Measurements from ENCODE around the gene SDHA.
"Not testable (repeated sequence)": the region's sequence is repeated elsewhere in the genome, so short reads cannot be mapped to it uniquely, and the experiment has no call there.

The SDHA gene

DNA sequence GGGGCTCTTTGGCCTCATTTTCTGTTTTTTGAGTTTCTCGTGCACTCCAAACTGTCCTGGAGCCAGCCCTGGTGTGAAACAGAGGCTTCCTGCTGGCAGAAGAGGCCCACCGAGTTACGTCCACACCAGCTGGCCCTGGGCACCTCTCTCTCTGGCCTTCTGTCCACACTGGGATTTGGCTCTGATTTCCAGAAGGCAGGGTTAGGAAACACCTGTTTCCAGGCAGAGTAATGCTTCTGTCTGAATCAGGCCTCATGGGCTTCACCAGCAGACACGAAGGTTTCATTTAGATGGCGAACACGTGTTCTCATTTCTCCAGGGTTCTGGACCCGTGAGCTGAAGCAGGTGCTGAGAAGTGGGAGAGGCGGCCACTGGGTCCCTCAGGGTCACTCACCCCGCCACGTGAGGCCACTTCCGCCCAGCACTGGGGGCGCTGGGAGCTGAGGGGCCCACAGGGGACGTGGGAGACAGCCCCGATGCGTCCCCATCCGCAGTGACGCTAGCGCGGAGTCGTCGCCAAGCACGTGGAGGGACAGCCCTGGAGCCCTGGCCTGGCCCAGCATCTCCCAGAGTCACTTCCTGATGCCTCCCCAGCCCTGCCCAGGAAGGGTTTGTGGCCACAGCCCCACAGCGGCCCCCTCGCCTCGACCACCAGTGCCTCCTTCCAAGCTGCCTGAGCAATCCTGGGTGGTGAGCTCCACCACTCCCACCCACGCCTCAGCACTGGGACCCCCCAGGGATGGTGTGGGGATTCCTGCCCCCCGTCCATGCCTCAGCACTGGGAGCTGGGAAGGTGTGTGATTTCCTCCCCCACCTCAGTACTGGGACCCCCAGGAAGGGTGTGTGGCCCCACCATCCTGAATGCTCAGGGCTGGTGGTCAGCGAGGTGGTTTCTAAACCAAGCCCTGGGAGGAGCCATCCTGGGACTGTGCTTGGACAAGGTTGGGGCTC is 31.8 kb upstream of the SDHA start:
- DNase-seq (ENCODE audit: low read depth) = no peak

DNA sequence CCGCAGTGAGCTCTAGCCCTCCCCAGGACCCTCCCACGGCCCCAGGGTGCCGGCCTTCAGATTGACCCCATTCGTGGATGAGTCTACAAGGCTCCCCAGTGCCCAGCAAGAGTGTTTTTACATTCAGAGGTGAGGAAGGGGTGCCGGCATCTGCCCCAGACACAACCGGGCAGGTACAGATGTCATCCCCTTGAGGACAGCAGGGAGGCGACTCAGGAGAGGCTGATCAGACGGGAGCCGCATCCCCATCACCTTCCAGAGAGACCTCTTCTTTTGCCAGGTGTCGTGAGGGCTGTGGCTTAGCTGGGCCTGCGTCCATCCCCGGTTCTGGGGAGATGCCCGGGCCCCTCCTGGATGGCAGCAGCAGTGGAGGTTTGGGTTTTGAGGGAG is 31.1 kb upstream of the SDHA start:
- no peak for DNase-seq (ENCODE audit: low read depth)

DNA sequence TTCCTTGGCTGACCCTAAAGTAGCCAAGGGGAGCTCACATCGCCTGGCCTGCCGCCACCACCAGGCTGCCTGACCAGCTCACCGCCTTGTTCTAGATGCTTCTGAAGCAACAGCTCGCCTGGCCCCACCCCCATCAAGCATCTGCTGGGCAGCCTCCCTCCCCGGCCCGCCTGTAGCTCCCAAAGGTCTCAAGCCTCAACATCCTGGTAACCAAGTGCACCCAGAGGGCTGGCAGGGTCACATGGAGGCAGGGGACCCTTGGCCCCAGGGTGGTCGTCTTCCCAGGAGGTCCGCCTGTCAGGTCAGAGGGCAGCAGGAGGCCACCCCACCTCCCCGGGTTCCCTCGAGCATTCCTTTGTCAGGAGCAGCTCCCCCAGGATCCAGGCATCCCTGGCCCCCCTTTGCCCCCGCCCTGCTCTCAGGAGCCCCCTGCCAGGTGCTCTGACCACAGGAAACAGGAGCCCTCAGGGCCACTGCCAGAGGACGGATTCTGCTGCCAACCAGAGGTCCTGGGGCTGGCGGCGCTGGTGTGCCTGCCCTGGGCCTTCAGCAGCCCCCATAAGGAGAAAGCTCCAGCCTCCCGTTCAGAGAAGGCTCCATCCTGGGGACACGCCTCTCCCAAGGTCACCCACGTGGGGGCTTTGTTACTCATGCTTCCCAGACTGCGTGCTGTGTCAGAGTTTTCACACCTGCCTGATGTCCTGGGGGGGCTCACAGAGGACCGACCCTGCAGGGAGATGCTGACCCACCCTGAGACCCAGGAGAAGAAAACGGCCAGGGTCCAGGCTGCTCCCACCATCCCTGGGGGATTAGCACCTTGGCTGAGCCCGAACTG is 30.3 kb upstream of the SDHA start:
- no peak for DNase-seq (ENCODE audit: low read depth)

DNA sequence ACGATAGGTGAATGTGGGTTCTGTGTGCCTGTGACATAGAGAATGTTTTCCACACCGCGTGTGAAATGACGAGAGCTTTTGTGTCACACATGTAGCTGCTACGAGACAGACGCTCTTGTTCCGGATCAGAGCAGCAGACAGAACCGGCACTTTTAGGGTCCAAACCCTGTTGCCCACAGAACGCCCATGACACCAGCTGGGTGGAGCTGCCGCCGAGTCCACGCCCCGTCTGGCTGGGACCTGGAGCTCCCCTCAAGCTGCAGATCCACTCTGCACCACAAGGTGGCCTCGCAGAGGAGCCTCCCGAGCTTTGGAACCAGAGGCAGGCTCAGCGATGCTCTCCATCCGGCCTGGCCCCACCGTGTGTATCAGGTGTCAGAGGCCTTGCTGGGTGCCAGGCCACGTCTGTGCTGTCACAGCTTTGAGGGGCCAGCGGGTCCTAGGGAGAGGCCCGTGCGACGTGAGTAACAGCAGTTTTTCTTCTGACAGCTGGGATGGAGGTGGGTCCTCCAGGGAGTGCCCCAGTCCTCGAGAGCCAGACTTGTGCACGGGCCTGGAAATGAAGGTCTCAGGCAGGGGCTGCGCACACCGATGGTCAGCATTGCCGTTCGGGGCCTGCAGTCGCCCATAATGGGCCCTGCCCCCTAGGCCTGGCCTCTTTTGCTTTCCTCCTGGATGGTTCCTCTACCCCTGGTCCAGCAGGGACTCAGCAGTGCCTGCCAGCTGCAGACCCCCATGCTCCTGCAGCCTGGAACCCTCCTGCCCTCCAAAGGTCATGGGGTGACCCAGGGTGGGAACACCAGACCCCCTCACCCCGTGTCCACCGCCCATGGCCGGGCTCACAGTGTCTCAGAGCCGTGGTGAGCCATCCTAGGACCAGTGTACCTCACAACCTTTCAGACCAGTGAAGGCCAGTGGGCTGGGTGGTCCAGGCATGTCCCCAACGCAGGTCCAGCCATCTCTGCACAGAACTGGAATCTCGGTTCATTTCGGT is 29.3 kb upstream of the SDHA start:
- DNase-seq (ENCODE audit: low read depth) = peak; percentile 75

DNA sequence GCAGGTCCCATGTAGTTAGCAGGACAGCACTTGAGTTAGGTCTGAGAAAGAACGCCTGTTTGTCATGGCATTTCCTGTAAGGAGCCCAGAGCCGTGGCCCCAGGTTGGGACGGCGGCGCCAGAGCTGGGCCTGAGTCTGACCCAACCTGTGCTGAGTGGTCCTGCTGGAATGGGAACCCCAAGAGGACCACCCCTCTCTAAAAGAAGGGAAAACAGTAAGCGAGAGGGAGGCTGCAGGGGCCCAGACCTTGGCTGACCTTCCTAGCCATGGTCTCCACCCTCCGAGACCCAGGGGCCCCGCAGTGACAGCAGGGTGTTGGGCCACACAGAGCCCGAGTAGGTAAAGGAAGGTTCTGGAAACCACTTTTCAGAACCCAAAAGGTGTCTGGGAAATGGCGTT is 28.6 kb upstream of the SDHA start:
- no peak for DNase-seq (ENCODE audit: low read depth)

DNA sequence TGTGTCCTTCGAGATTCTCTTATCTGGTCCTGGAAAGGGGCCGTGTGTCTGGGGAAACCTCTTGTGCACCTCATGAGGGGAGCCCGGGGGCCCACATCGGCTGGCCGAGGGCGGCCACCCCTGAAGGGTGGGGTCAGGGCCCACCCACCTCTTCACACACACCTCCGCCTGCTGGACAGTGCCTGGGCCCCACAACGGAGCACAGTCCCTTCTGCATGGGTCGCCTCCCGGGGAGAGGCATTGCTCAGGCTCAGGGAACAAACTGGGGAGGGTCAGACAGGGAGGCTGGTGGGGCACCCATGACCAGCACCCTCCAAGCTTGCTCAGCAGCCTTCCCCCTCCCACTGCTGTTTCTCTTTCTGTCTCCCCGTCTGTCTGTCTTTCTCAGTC is 28.1 kb upstream of the SDHA start:
- no peak for DNase-seq (ENCODE audit: low read depth)

DNA sequence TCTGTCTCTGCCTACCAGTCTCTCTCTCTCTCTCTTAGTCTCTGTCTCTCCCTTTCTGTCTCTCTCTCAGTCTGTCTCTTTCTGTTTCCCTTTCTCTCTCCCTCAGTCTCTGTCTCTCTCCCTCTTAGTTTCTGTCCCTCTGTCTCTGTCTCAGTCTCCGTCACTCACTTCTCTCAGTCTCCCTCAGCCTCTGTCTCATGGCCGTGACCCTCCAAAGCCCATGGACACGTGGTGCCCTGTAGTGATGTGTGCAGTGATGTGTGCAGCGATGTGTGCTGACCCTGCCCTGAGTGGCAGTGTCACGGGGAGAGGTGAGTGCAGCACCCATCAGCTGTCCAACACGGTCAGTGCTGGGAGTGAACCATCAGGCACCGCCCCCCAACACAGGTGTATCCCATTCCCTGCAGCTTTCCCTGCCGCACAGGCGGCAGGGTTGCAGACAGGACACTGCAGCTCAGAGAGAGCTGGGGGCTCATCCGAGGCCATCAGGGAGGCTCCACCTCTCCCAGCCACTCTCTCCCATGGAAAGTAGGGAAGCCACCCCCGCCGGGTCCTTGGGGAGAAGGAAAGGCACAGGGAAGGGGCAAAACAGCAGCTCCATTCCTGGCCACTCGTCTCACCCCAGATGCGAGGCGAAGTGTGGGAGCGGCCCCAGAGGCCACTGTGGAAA is 27.6 kb upstream of the SDHA start:
- DNase-seq (ENCODE audit: low read depth) = no peak

DNA sequence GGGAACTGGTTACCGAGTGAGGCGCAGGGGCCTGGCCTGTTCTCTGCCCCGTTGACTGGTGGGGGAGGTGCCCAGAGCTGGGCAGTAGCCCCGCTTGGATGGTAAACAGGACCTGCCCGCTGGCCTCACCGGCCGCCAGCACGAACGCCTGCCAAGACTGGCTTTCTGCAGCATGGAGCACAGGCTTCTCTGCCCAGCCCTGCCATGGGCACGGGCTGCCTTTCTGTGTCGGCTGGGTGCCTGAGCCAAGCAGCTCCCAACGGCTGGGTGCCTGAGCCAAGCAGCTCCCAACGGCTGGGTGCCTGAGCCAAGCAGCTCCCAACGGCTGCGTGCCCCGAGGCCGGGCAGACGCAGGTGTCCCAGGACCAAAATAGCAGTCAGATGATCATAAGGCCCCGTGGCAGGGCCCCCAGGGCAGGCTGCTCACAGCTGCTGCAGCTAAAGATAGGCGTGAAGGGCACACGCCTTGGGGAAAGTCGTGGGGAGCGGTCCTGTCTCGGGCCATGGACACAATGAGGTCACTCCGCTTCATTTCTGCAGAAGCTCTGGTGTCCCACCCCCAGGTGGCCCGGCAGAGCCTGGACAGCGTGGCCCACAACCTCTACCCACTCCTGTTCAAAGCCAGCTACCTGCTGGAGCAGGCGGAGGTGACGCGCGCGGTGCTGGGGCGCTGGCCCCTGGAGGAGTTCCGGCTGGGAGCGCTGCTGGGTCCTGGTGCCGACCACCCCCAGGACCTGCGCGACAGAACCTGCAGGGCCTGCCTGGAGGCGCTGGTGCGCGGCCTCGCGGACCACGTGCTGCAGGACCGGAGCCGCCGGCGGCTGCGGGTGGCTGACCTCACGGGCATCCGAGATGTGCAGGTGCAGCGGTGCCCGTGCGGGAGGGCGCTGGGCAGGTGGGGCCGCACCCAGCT is 26.8 kb upstream of the SDHA start, which contains the start of gene LRRC14B:
Gene LRRC14B (plus strand): TSS at position 460 of the 913 bp plus-strand sequence. CDS start 44 bp downstream, at position 504.
- DNase-seq (ENCODE audit: low read depth) = no peak

DNA sequence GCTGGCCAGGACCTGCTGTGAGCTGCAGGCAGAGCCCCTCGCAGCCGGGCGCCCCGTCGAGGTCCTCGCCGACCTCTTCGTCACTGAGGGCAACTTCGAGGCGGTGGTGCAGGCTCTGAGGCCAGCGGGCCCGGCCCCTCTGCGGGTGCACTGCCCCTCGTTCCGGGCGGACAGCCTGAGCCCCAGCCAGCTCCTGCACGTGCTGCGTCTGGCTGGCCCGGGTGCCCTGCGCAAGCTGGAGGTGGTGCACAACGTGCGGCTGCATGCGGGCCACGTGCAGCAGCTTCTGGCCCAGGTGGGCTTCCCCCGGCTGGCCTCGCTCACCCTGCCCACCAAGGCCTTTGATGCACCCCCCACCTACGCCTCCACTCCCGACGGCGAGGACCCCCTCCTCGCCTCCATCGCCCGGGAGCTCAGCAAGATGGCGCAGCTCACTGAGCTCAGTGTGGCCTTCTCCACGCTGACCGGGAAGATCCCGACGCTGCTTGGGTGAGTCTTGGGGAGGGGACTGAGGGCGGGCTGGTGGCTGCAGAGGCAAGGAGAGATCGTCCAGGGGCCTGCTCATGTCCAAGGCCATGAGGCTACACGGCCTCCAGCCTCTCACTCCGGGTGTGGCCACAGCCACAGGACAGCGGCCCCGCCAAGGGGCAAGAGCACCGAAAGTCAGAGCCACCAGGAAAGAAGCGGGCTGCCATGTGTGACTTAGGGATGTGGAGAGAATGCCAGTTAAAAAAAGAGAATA is 26.0 kb upstream of the SDHA start:
- no peak for DNase-seq (ENCODE audit: low read depth)

DNA sequence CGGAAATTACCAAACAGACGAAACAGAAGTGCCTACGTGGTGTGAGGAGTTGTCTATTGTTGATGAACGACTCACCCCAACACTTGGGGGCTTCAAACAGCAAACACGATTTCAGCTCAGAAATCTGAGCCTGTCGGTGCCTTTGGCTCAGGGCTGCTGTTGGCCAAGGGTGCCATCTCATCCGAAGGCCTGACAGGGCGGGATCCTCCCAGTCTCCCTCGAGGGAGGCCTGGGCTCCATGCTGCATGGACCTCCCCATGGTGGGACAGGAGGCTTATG is 25.5 kb upstream of the SDHA start:
- DNase-seq (ENCODE audit: low read depth) = no peak

DNA sequence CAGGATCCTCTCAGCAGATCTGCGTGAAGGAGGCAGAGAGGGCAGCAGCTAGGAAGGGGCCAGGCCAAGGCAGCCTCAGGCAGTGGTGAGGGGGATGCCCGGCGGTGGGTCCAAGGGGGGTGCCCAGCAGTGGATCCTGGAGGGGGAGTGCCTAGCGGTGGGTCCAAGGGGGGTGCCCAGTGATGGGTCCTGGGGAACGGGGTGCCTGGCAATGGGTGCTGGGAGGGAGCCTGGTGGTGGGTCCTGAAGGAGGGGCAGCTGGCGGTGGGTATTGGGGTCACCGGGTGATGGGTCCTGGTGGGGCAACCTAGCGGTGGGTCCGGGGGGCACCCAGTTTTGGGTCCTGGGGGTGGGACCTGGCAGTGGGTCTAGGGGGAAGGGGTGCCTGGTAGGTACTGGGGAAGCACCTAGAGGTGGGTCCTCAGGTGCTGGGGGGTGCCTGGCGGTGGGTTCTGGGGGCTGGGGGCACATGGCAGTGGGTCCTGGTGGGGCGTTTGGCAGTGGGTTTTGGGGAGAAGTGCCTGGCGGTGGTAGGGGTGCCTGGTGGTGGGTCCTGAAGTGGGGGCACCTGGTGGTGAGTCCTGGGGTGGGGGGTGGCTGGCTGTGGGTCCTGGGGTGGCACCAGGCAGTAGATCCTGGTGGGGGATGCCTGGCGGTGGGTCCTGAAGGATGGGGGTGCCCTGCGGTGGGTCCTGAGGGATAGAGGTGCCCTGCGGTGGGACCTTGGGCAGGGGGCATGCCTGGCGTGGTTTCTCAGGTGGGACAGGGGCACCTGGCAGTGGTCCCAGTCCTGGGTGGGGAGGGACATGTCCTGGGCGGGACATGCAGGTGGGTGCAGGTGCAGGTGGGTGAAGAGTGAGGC is 24.9 kb upstream of the SDHA start:
- DNase-seq (ENCODE audit: low read depth) = no peak

DNA sequence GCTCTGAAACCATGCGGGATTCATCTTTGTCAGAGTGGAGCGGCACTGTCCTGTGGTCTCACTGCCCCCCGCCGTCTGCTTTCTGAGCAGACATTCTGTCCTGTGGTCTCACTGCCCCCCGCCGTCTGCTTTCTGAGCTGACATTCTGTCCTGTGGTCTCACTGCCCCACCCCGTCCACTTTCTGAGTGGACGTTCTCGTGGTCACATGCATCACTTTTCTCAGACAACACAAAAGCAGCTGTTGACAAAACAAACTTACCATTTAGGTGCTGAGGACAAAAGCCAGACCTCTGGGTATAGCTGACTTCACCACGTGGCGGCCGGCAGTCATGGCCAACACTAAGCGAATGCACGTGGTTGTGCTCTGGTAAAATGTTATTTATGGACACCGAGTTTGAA is 24.0 kb upstream of the SDHA start:
- DNase-seq (ENCODE audit: low read depth) = no peak

DNA sequence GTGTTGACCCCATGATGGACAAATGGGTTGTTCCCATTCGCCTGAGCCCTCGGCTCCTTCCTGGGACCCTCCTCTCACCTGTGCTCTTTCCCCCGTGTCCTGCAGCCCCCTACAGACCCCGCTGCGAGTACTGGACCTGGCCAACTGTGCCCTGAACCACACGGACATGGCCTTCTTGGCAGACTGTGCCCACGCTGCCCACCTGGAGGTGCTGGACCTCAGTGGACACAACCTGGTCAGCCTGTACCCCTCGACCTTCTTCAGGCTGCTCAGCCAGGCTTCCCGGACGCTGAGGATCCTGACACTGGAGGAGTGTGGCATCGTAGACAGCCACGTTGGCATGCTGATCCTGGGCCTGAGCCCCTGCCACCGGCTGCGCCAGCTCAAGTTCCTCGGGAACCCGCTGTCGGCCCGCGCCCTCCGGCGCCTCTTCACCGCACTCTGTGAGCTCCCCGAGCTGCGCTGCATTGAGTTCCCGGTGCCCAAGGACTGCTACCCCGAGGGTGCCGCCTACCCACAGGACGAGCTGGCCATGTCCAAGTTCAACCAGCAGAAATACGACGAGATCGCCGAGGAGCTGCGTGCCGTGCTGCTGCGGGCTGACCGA is 23.4 kb upstream of the SDHA start:
- DNase-seq (ENCODE audit: low read depth) = no peak

DNA sequence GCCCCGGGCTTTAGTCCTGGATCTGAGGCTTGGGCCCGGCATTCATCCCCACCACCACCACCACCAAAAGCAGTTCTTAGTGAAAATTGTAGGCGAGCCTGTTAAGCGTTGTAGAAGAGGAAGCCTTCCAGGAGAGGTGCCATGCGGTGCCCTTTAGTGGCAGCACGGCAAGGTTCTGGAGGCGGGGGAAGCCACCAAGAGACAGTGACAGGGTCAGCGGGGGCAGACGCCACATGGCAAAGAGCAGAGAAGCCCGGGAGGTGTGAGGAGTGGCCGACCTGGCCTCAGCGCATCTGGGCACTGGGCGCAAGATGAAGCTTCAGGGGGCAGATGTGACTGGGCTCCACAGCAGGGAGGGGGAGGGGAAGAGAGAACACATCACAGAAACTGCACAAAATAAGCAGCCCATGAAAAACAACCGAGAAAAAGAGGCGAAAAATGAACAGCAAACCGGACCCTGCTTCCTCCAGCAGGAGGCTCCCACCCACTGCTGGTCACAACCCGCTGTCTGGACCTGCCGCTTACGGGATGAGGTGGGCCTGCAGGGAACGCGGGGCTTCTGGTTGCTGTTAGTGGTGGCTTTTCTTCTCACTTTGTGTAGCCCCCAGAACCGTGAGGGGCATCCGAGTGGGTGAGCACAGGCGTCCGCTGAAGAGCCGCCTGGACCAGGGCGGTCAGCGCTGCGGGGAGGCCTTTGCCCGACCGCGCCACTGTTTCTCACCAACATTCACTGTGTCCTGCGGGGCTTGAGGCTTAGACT is 22.5 kb upstream of the SDHA start:
- DNase-seq (ENCODE audit: low read depth) = no peak

DNA sequence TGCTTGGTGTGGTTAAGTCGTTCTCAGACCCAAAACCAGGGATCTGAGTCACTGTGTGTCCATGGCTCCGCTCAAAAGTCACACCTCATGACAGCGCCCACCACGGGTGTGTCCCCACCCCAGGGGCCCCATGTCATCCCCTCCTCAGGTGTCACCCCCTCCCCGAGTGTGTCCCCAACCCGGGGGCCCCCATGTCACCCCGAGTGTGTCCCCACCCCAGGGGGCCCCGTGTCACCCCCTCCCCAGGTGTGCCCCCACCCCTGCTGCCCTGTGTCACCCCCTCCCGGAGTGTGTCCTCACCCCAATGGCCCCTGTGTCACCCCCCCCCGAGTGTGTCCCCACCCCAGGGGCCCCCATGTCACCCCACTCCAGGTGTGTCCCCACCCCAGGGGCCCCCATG is 21.8 kb upstream of the SDHA start:
- DNase-seq (ENCODE audit: low read depth) = no peak

DNA sequence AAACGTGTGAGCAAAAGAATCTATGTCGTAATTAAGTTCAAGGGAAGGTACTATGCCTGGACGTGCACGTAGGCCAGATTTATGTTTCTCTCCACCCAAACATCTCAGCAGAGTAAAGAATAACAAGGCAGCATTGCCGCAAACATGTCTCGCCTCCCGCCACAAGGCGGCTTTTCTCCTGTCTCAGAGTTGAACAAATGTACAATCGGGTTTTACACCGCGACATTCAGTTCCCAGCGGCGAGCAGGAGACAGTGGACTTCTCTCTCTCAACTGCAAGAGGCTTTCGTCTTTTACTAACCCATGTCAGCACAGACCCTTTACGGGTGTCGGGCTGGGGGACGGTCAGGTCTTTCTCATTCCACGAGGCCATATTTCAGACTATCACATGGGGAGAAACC is 21.1 kb upstream of the SDHA start:
- not testable (repeated sequence) for DNase-seq (ENCODE audit: low read depth)

DNA sequence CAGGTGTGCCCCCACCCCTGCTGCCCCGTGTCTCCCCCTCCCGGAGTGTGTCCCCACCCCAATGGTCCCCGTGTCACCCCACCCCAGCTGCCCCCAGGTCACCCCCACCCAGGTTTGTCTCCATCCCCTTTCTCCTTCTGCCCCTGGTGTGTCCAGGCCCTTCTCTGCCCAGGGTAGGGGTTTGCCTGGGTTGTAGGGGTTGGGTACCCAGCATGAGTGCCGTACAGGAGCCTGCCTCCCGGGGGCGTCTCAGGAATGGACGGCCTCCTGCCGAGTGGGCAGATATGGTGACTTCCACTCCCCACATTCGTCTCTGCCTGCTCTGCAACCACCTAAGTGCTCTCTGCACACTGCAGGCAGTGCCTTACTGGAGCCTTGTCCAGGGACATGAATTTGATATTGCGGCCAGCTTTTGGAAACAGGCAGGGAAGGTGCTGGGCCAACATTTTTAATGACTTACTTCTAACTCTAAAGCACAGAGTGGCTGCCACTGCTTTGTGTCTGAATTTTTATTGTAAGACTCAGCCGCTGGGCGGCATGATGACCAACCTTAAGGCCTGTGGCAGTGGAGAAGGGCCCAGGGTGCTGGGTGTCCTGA is 20.1 kb upstream of the SDHA start:
- no peak for DNase-seq (ENCODE audit: low read depth)

Data from activated gamma-delta T cell treated with anti-CD3 and anti-CD28 coated beads, Interleukin-2, amount 50 U/mL, for 16 hours (primary cell).